Neural progenitor cell (in vitro differentiated cells): ENCODE data around the gene METTL1.

Experiments used
- CTCF ChIP-seq: fragments of 200-600 bp; sonication (generic); IDR thresholded peaks from 2 replicates; pipeline ENCODE4 v1.5.1; 2017; ENCODE audit warnings: antibody characterized with exemption, mild to moderate bottlenecking
- EZH2 ChIP-seq: fragments of 200-600 bp; sonication (generic); IDR thresholded peaks from 2 replicates; pipeline ENCODE4 v1.6.1; 2017; ENCODE audit warnings: antibody characterized with exemption, mild to moderate bottlenecking, moderate library complexity
- EZH2phosphoT487 ChIP-seq: fragments of 200-600 bp; sonication (generic); IDR thresholded peaks from 2 replicates; pipeline ENCODE4 v1.6.1; 2017; ENCODE audit warnings: antibody characterized with exemption

DNA sequence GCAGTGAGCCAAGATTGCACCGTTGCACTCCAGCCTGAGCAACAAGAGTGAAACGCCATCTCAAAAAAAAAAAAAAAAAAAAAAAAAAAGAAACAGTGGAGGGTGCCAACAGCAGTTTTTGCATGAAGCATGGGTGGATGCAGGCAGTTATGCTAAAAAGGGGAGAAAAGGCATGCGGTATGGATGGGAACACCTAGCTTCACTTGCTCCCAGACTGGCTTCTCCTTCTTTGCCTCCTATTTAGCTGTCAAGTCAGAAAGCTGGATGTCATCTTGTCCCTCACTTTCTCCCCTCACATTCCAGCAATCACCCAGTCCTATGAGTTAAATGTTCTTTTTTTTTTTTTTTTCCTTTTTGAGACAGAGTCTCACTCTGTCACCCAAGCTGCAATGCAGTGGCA is 3.1 kb upstream of the METTL1 start:
- TF ChIP-seq CTCF (no peak), EZH2 (no peak), EZH2phosphoT487 (no peak)
